HepG2 (cell line): ENCODE data around the gene TMEM165. TPM values are rescaled to one million over a fixed set of nuclear protein-coding genes. Genes with fewer than 3 reads are reported as not detected.

ENCODE experiments used
- ATAC-seq: fragments of 200-7000 bp; cut with Tn5 transposase; 3 replicates; pipeline ENCODE4 v1.9.1; 2020; ENCODE audit warnings: mild to moderate bottlenecking, moderate library complexity
- BruUV-seq: library from RNA; stranded (reverse); fragments of 400-500 nt; replicated peaks from 2 replicates; lab custom pipeline; 2021; lab: Mats Ljungman, UMichigan
- CTCF ChIA-PET: fragments of 300-600 bp; formaldehyde crosslinking; extraction: SDS; loops from one replicate; lab custom pipeline; 2021; ENCODE audit warnings: low total read pairs, inconsistent platforms, low intra/inter-chr PET ratio; lab: Yijun Ruan, JAX
- POLR2A ChIA-PET: fragments of 350-600 bp; sonication (Branson Sonifier 250); formaldehyde crosslinking; loops from one replicate; lab custom pipeline; 2020; ENCODE audit warnings: antibody characterized with exemption, inconsistent platforms; lab: Yijun Ruan, JAX
- DNase-seq: peaks from one replicate; pipeline ENCODE4 v3.0.0-alpha.2; 2015; ENCODE audit warnings: low spot score
- FAIRE-seq: peaks from 3 replicates; lab custom pipeline; 2011; peaks lifted over from hg19 to GRCh38; lab: Jason Lieb, UNC
- H2AFZ ChIP-seq: one replicate; pipeline ENCODE4 v1.6.1; 2011; ENCODE audit warnings: low read length, inconsistent platforms
- H3K27ac ChIP-seq: fragments of 300-600 bp; 3 replicates; pipeline ENCODE4 v1.8.0; 2011; ENCODE audit warnings: mixed run types, mild to moderate bottlenecking, mixed read lengths, low read length, inconsistent platforms; ENCODE audit not compliant: insufficient read depth; ENCODE audit errors: extremely low read length
- H3K27me3 ChIP-seq, 2 experiments: fragments of 200-600 bp in 1 of 2; 2 replicates in 1 of 2; 3 replicates in 1 of 2; pipeline versions ENCODE4 v1.6.0 to v1.8.0; 2011; ENCODE audit warnings: low read length in 2 of 2, mild to moderate bottlenecking in 2 of 2, moderate library complexity in 2 of 2, inconsistent platforms in 1 of 2; ENCODE audit not compliant: insufficient read depth in 2 of 2, control insufficient read depth in 1 of 2
- H3K36me3 ChIP-seq, 2 experiments: fragments of 200-600 bp in 1 of 2; replicated peaks in 1 of 2; 2 replicates in 1 of 2; 3 replicates in 1 of 2; pipeline versions ENCODE4 v1.5.1 to v1.8.0; 2011; ENCODE audit warnings: low read length in 2 of 2, inconsistent platforms in 1 of 2; ENCODE audit not compliant: insufficient read depth in 2 of 2, control insufficient read depth in 1 of 2
- H3K4me1 ChIP-seq: 2 replicates; pipeline ENCODE4 v1.5.1; 2012; ENCODE audit warnings: low read length, inconsistent platforms; ENCODE audit not compliant: insufficient read depth
- H3K4me2 ChIP-seq: 2 replicates; pipeline ENCODE4 v1.6.0; 2011; ENCODE audit warnings: low read depth, low read length, inconsistent platforms
- H3K4me3 ChIP-seq, 3 experiments: fragments of 200-600 bp in 1 of 3; sonication (generic), shearing (Covaris generic) in 1 of 3; replicated peaks in 1 of 3; 2 replicates each; pipeline ENCODE4 v1.5.1; 2011 to 2016; ENCODE audit warnings: low read length in 3 of 3, inconsistent platforms in 2 of 3, low read depth in 2 of 3, mild to moderate bottlenecking in 2 of 3, control low read depth in 1 of 3, mixed read lengths in 1 of 3; ENCODE audit not compliant: insufficient read depth in 1 of 3
- H3K79me2 ChIP-seq: one replicate; pipeline ENCODE4 v1.6.1; 2011; ENCODE audit warnings: low read length, inconsistent platforms; ENCODE audit not compliant: insufficient read depth
- H3K9ac ChIP-seq: 2 replicates; pipeline ENCODE4 v1.6.0; 2011; ENCODE audit warnings: mild to moderate bottlenecking, low read depth, low read length, inconsistent platforms; ENCODE audit not compliant: insufficient read depth
- H3K9me3 ChIP-seq: 2 replicates; pipeline ENCODE4 v1.5.1; 2012; ENCODE audit warnings: mild to moderate bottlenecking, low read length
- H4K20me1 ChIP-seq: 2 replicates; pipeline ENCODE4 v1.6.0; 2011; ENCODE audit warnings: inconsistent platforms, mild to moderate bottlenecking, low read length, moderate library complexity; ENCODE audit not compliant: insufficient read depth
- ASH2L ChIP-seq: fragments of 300-600, 200-600 bp; sonication (generic); IDR thresholded peaks from 2 replicates; pipeline ENCODE4 v1.7.0; 2017; ENCODE audit warnings: low read depth, mild to moderate bottlenecking, moderate library complexity, mixed read lengths, low read length; ENCODE audit not compliant: insufficient read length
- ATF1 ChIP-seq: IDR thresholded peaks from 2 replicates; pipeline ENCODE4 v1.6.1; 2016; ENCODE audit warnings: mild to moderate bottlenecking, control low read depth
- ATF7 ChIP-seq, 2 experiments: fragments of 450-650 bp in 1 of 2; sonication (generic) in 1 of 2; formaldehyde crosslinking in 1 of 2; IDR thresholded peaks; 2 replicates each; pipeline versions ENCODE4 v1.4.0 to v1.6.1; 2016 to 2020; ENCODE audit warnings: antibody characterized with exemption in 1 of 2, mild to moderate bottlenecking in 1 of 2, missing genetic modification reagents in 1 of 2
- ETV6 ChIP-seq: sonication (generic); formaldehyde crosslinking; conservative IDR thresholded peaks from 2 replicates; pipeline ENCODE4 v1.4.0; 2020; ENCODE audit warnings: missing genetic modification reagents
- MEIS1 ChIP-seq: sonication (generic); formaldehyde crosslinking; IDR thresholded peaks from 2 replicates; pipeline ENCODE4 v1.9.0; 2021; ENCODE audit warnings: mild to moderate bottlenecking, missing genetic modification reagents, moderate library complexity, borderline replicate concordance
- MIER2 ChIP-seq: IDR thresholded peaks from 2 replicates; pipeline ENCODE4 v1.6.1; 2016; ENCODE audit warnings: missing biosample characterization, missing genetic modification reagents
- NR2F1 ChIP-seq, 2 experiments: fragments of 450-650 bp in 1 of 2; formaldehyde crosslinking in 1 of 2; IDR thresholded peaks; 2 replicates each; pipeline versions ENCODE4 v1.5.0 to v1.6.1; 2016 to 2020; ENCODE audit warnings: mild to moderate bottlenecking in 1 of 2, missing compliant biosample characterization in 1 of 2, missing genetic modification reagents in 1 of 2, moderate library complexity in 1 of 2
- ZNF362 ChIP-seq: sonication (generic); formaldehyde crosslinking; IDR thresholded peaks from 2 replicates; pipeline ENCODE4 v1.4.0; 2020; ENCODE audit warnings: missing genetic modification reagents, mild to moderate bottlenecking, borderline replicate concordance
- WGBS: methylation state at CpG from one replicate; pipeline ENCODE4 v1.1.6; 2017; ENCODE audit warnings: low lambda C conversion rate; 5-methylcytosine and 5-hydroxymethylcytosine counted together
- in situ Hi-C: cut with HindIII; loops from 2 replicates; pipeline ENCODE4 v1.10.0; 2017; ENCODE audit warnings: low pct_unique_long_range_greater_than_20kb; ENCODE audit not compliant: extremely low pct_ligation_motif_present
- intact Hi-C: fragments of 100-400 bp; cut with micrococcal nuclease; formaldehyde crosslinking; loops from one replicate; pipeline ENCODE4 v1.10.0; 2022; ENCODE audit not compliant: unreplicated experiment
- polyA plus RNA-seq, 8 experiments: library from polyadenylated mRNA; depleted of rRNA in 3 of 8; stranded (reverse) in 7 of 8; unstranded in 1 of 8; fragments of >200 nt; fragmentation: Illumina TruSeq in 4 of 8; extraction: Trizol in 4 of 8; gene quantifications; 2 replicates each; pipeline versions ENCODE4 v1.2.1 to v1.2.3, GENCODE V29; 2011 to 2016; ENCODE audit warnings: low read depth in 4 of 8, missing spikeins in 1 of 8, mixed read lengths in 1 of 8; ENCODE audit not compliant: insufficient read depth in 1 of 8
- total RNA-seq, 5 experiments: library from RNA; depleted of rRNA; stranded (reverse); fragments of >200 nt; fragmentation: Illumina TruSeq; extraction: Trizol; gene quantifications; 2 replicates each; pipeline ENCODE4 v1.2.3, GENCODE V29; 2016; ENCODE audit warnings: low read depth in 1 of 5

The TMEM165 gene
- total and polyA plus RNA-seq, 2 of the 13 experiments (the other 11 are each of a cell fraction or from before 2014, with no cell fraction given): 54.6 to 103 TPM

DNA sequence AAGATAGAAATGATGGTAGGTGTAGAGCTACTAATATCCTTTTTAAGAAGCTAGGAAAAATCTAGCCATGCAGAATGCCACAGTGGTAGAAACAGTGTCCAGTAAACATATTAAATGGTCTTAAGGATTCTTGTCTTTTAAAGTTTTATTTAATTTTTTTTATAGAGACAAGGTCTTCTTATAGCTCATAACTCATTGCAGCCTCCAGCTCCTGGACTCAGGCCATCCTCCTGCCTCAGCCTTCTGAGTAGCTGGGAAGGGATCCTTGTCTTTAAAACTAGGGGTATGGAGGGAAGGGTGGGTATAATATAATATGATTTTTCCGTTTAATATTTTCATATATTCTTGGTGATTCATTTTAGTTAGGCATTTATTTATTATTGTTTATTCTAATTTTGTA lies 3.8 kb downstream of the TMEM165 start:
- Histone ChIP-seq H3K27me3 (no peaks in the 10 kb centered on the region; a peak in 2 of 5 replicates), H2AFZ (no peak overlapping the region), H3K36me3 (peaks cover 2 to 9% of the 10 kb centered on the region in 2 experiments; a peak in 2 of 5 replicates), H3K79me2 (peaks cover 49% of the 10 kb centered on the region), H3K27ac (peak overlapping the region; percentile 23), H3K4me3 (peak overlapping the region in 1 of 3 experiments; percentile 32; a peak in 2 of 6 replicates), H4K20me1 (peaks cover 20% of the 10 kb centered on the region), H3K9ac (no peak overlapping the region), H3K9me3 (no peaks in the 10 kb centered on the region), H3K4me1 (peaks cover 37% of the 10 kb centered on the region), H3K4me2 (peak overlapping the region; percentile 77)
- no peak for ATAC-seq
- BruUV-seq: no TSS peak
- 88% methylated on average over 1 of the region's 1 CpG for WGBS
- intact Hi-C loops: loop anchor here (5.0 kb wide), 1 partner anchor 33 kb away; no protein-coding TSS in a partner anchor
- FAIRE-seq: no peak
- in situ Hi-C loops: loop anchor here (25.0 kb wide), 1 partner anchor 463 kb away; the partner anchor contains the start of gene EXOC1
- POLR2A ChIA-PET: no interaction called here
- DNase-seq: no peak
- CTCF ChIA-PET: no interaction called here
- TF ChIP-seq ASH2L (no peak), MIER2 (CRISPR knock-in tag) (no peak), ATF1 (no peak), ETV6 (CRISPR knock-in tag) (no peak), ZNF362 (CRISPR knock-in tag) (no peak), MEIS1 (CRISPR knock-in tag) (no peak)

GRCh38 chr4:55405073-55405472 lies 9.3 kb downstream of the TMEM165 start:
- Histone ChIP-seq H3K4me3 (no peak overlapping the region), H3K27ac (no peak overlapping the region), H3K9ac (no peak overlapping the region), H3K27me3 (no peaks in the 10 kb centered on the region; a peak in 1 of 5 replicates), H3K9me3 (no peaks in the 10 kb centered on the region), H2AFZ (no peak overlapping the region), H3K4me2 (no peak overlapping the region), H3K79me2 (peaks cover 58% of the 10 kb centered on the region), H3K4me1 (peaks cover 18% of the 10 kb centered on the region), H4K20me1 (peaks cover 9% of the 10 kb centered on the region), H3K36me3 (peaks cover 2 to 22% of the 10 kb centered on the region in 2 experiments; a peak in 3 of 5 replicates)
- CTCF ChIA-PET: no interaction called here
- ATAC-seq: no peak
- BruUV-seq: no TSS peak
- intact Hi-C loops: no loop called here
- no peak for DNase-seq
- in situ Hi-C loops: no loop called here
- no peak for FAIRE-seq
- TF ChIP-seq ATF7 (IDR thresholded peaks at IDR 0.05) (peak; percentile 64; the same call in 1 of the 2 replicates), ATF7 (CRISPR knock-in tag; IDR thresholded peaks at IDR 0.05) (no peak), NR2F1 (CRISPR knock-in tag; IDR thresholded peaks at IDR 0.05) (no peak)
- POLR2A ChIA-PET: interaction anchor here (1.7 kb wide), 1 partner anchor 9 kb away, joined by 4 read pairs; the partner anchor contains the start of gene TMEM165
- 98% methylated on average over 3 of the region's 3 CpGs for WGBS
